HG03103 (cell line): ENCODE results near the gene FNDC3A.
"Not testable (repeated sequence)": the region's sequence is repeated elsewhere in the genome, so short reads cannot be mapped to it uniquely, and the experiment has no call there.

Experiments
- ATAC-seq: cut with Tn5 transposase; IDR thresholded peaks from one replicate; pipeline ENCODE4 v1.9.1; 2021; ENCODE audit warnings: low read depth; ENCODE audit not compliant: unreplicated experiment

Gene FNDC3A

GRCh38 chr13:49040872-49041271 lies 65.2 kb downstream of the FNDC3A start:
- ATAC-seq, result no peak

GRCh38 chr13:49042476-49042875 lies 66.8 kb downstream of the FNDC3A start:
- no peak for ATAC-seq

DNA sequence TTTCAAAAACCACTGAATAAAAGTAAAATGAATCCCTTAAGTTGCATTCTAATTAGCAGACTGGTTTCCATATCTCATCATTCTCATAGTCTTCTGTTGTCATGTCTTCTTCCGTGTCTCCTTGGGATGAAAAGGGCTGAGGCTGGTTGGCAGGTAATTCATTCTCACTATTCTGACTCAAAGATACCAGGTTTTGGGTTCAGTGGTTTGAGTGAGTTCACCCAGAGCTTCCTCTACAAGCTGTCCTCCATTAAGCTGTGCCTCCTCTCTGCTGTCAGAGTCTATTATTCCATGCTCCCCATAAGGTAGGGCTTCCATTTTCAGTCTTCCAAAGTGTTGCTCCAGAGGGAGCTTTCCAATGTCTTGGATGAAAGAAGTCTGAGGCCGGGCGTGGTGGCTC lies 68.3 kb downstream of the FNDC3A start:
- no peak for ATAC-seq

GRCh38 chr13:49044836-49045235 lies 69.1 kb downstream of the FNDC3A start:
- no peak for ATAC-seq

GRCh38 chr13:49046002-49046401 lies 70.3 kb downstream of the FNDC3A start:
- no peak for ATAC-seq

GRCh38 chr13:49046519-49046918 lies 70.8 kb downstream of the FNDC3A start:
- no peak for ATAC-seq

GRCh38 chr13:49052813-49053212 lies 77.1 kb downstream of the FNDC3A start:
- ATAC-seq, result no peak

DNA sequence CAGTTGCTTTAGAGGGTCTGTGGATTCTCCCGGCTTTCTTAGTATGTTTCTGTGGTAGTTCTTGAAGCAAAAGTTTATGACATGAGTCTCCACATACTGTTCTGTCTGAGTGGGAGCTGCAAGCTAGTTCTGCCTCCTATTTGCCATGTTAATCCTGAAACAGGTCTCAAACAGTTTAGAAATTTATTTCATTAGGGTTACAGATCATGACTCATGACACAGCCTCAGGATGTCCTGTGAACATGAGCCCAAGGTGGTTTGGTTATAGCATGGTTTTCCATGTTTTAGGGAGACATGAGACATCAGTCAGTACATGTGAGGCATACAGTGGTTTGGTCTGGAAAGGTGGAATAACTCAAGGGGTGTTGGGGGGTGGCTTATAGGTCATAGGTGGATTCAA lies 77.5 kb downstream of the FNDC3A start:
- ATAC-seq, result no peak

DNA sequence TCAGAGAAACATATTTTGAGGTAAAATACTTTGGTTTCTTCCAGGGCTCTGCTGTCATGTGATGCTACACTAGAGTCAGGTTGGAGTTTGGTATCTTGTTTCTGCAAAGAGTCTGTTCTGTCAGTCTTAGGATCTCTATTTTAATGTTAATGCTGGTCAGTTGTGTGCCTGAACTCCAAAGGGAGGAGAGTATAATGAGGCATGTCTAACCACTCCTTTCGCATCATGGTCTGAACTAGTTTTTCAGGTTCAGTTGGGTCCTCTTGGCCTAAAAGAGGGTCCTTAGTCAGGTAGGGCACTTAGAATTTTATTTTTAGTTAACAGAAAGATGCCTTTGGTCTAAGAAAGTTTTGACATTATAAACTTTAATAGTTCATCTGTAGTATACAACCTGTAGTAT lies 78.2 kb downstream of the FNDC3A start:
- no peak for ATAC-seq

DNA sequence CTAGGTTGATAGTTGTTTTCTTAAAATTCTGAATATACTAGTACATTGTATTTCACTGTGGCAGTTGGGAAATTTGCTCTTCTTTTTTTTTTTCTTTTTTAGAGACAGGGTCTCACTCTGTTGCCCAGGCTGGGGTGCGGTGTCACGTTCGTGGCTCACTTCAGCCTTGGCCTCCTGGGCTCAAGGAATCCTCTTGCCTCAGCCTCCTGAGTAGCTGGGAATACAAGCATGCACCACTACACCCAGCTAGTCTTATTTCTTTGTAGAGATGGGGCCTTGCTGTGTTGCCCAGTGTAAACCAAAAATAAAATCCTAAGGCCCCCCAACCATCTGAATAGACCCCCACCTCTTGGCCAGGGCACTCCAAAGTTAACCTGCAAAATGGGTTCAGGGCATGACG lies 79.3 kb downstream of the FNDC3A start:
- ATAC-seq, result no peak

DNA sequence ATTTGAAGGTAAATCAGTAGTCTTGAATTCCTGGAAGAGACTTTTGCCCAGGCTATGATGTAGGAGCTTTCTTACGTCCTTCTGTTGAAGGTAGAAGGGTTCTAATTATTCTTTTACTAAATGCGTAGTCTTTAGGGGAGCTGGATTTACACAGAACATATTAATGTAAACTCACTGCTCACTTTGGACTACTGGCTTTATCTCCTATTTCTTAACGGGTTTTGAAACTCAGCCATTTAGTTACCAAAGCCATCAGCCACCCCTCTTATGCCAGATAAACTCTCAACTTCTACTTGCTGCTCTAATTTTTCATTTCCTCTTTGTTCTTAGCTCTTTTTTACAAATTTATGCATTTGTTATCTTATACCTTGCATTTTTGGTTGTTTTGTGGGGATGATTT lies 81.5 kb downstream of the FNDC3A start:
- ATAC-seq, result no peak

- ATAC-seq, result no peak
Measured at GRCh38 chr13:49058761-49059160, 83.0 kb downstream of the FNDC3A start.

DNA sequence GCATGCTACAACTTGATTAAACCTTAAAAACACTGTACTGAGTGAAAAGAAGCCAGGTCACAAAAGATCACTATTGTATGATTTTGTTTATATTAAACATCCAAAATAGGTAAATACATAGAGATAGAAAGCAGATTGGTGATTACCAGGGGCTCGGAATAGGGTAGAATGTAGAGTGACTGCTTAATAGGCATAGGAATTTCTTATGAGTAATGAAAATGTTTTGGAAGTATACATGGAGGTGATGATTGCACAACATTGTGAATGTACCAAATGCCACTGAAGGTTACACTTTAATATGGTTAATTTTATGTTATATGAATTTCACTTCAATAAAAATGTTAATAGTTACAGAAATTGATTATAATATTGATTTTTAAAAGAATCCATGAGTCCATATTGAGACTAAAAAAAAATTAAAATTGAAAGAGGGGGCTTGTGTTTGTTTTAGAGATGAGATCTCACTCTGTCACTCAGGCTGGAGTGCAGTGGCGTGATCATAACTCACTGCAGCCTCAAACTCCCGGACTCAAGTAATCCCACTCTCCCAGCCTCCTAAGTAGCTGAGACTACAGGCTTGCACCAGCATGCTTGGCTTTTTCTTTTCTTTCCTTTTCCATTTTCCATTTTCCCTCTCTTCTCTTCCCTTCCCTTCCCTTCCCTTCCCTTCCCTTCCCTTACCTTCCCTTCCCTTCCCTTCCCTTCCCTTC lies 85.1 kb downstream of the FNDC3A start:
- ATAC-seq, result no peak

- not testable (repeated sequence) for ATAC-seq
Measured at GRCh38 chr13:49061388-49061752, 85.7 kb downstream of the FNDC3A start.

GRCh38 chr13:49062297-49062896 lies 86.7 kb downstream of the FNDC3A start:
- no peak for ATAC-seq

DNA sequence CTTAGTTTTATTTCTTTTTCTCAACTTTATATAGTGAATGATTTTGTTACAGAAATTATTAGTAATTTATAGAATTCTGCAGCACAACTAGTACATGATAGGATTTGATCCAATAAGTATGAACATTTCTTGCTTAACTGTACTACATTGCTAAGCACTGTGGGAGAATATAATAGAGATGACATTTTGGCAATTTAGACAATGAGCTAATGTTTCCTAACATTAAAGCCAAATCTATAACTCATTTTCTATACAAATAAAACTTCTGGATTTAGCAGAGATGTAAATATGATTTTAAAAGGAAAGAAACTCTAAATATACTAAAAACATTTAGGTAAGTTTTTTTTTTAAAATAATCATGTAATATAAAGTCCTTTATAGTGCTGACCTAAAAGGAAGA lies 87.3 kb downstream of the FNDC3A start:
- ATAC-seq, result no peak

DNA sequence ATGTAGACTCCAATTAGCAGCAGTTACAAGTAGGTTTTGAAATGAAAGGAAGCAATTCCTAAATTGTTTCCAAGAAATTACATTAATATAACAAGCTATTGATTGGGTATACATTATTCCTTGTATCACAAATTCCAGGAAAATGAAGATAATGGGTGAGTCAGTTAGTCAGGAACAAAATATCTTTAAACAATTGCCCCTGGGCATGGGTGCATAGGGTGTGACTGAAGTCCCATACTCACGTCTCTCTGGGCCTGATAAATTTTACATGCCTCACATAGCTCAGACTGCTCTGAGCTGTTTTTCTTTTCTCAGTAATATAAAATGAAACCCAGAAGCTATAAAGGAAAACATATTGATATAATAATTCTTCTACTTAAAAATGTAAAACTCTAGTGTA lies 87.8 kb downstream of the FNDC3A start:
- ATAC-seq, result no peak

GRCh38 chr13:49064476-49064875 lies 88.8 kb downstream of the FNDC3A start:
- ATAC-seq, result no peak

DNA sequence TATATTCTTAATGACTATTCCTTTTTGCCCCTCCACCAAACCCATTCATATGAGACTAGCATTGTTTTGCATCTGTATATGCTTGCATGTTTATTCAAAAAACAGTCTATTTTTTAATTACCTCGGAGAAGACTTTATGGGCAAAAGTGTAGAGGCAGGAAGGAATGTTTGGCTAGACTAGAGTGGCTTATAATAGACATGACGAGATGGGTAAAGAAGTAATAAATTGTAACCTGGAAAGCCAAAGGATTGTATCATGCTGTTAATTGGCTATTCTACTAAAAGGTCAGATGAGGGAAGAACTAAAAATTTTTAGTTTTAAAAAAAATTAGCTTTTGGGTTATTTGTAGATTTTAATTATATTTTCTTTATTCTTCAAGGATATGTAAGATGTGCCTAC lies 91.1 kb downstream of the FNDC3A start:
- ATAC-seq, result no peak

DNA sequence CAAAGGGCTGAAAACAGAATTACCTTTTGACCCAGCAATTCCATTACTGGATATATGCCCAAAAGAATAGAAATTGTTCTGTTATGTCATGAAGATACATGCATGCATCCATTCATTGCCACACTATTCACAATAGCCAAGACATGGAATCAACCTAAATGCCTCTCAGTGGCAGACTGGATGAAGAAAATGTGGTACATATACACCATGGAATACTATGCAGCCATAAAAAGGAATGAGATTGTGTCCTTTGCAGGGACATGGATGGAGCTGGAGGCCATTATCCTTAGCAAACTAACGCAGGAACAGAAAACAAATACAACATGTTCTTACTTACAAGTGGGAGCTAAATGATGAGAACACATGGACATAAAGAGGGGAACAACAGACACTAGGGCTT lies 92.8 kb downstream of the FNDC3A start:
- not testable (repeated sequence) for ATAC-seq

DNA sequence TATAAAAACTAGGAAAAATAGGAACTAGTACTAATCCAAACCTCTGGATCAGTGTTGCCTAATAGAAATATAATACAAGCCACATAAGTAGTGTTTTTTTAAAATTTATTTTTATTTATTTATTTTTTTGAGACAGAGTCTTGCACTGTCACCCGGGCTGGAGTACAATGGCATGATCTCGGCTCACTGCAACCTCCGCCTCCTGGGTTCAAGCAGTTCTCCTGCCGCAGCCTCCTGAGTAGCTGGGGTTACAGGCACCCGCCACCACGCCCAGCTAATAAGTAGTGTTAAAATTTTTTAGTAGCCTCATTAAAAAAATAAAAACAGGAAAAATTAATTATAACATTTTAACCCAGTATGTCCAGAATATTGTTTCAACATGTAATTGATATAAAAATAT lies 94.3 kb downstream of the FNDC3A start:
- not testable (repeated sequence) for ATAC-seq

DNA sequence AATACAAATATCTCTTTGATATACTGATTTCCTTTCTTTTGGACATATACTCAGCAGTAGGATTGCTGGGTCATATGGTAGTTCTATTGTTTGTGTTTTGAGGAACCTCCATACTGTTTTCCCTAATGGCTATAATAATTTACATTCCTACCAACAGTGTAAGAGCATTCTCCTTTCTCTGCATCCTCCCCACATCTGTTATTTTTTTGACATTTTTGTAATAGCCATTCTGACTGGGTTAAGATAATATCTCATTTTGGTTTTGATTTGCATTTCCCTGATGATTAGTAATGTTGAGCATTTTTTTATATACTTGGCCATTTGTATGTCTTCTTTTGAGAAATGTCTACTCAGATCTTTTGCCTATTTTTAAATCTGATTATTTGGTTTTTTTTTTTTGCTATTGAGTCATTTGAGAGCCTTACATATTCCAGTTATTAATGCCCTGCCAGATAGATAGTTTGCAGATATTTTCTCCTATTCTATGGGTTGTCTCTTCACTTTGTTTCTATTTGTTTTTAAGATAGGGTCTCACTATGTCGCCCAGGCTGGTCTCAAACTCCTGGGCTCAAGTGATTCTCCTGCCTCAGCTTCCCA lies 95.7 kb downstream of the FNDC3A start:
- ATAC-seq, result no peak
